Hepatocyte (in vitro differentiated cells): Measurements from ENCODE around the gene CD55. TPM values are rescaled to one million over a fixed set of nuclear protein-coding genes. Genes with fewer than 3 reads are reported as not detected.

Experiments
- DNase-seq: peaks from one replicate; pipeline ENCODE4 v3.0.0-alpha.2; 2016; ENCODE audit warnings: low spot score
- H2AFZ ChIP-seq: fragments of 200-600 bp; sonication (generic); 2 replicates; pipeline ENCODE4 v1.6.0; 2016; ENCODE audit warnings: antibody characterized with exemption, mild to moderate bottlenecking
- H3K27ac ChIP-seq: fragments of 200-600 bp; sonication (generic); 2 replicates; pipeline ENCODE4 v1.5.1; 2016; ENCODE audit warnings: mild to moderate bottlenecking
- H3K27me3 ChIP-seq: fragments of 200-600 bp; sonication (generic); 2 replicates; pipeline ENCODE4 v1.6.1; 2016
- H3K36me3 ChIP-seq: fragments of 200-600 bp; sonication (generic); replicated peaks from 2 replicates; pipeline ENCODE4 v1.5.1; 2016; ENCODE audit warnings: low read depth; ENCODE audit not compliant: insufficient read depth
- H3K4me1 ChIP-seq: fragments of 200-600 bp; sonication (generic); 2 replicates; pipeline ENCODE4 v1.5.1; 2016; ENCODE audit warnings: mild to moderate bottlenecking, moderate library complexity; ENCODE audit not compliant: insufficient read depth
- H3K4me2 ChIP-seq: fragments of 200-600 bp; sonication (generic); 2 replicates; pipeline ENCODE4 v1.6.0; 2016
- H3K4me3 ChIP-seq: fragments of 200-600 bp; sonication (generic); 2 replicates; pipeline ENCODE4 v1.5.1; 2016; ENCODE audit warnings: mild to moderate bottlenecking
- H3K79me2 ChIP-seq: fragments of 200-600 bp; sonication (generic); 2 replicates; pipeline ENCODE4 v1.6.0; 2017; ENCODE audit warnings: mild to moderate bottlenecking
- H3K9me2 ChIP-seq: fragments of 200-600 bp; sonication (generic); replicated peaks from 2 replicates; pipeline ENCODE4 v1.6.0; 2017; ENCODE audit warnings: mild to moderate bottlenecking; ENCODE audit not compliant: insufficient read depth
- H3K9me3 ChIP-seq: fragments of 200-600 bp; sonication (generic); 2 replicates; pipeline ENCODE4 v1.5.1; 2016; ENCODE audit warnings: low read depth, mild to moderate bottlenecking
- H4K20me1 ChIP-seq: fragments of 200-600 bp; sonication (generic); 2 replicates; pipeline ENCODE4 v1.6.0; 2016; ENCODE audit warnings: mild to moderate bottlenecking; ENCODE audit not compliant: insufficient read depth, poor library complexity, severe bottlenecking
- CTCF ChIP-seq: fragments of 200-600 bp; sonication (generic); IDR thresholded peaks from 2 replicates; pipeline ENCODE4 v1.5.1; 2016; ENCODE audit warnings: antibody characterized with exemption, mild to moderate bottlenecking; ENCODE audit not compliant: poor library complexity
- EZH2 ChIP-seq: fragments of 200-600 bp; sonication (generic); IDR thresholded peaks from 2 replicates; pipeline ENCODE4 v1.6.1; 2016; ENCODE audit warnings: antibody characterized with exemption, mild to moderate bottlenecking, borderline replicate concordance
- EZH2phosphoT487 ChIP-seq: fragments of 200-600 bp; sonication (generic); IDR thresholded peaks from one replicate; pipeline ENCODE4 v1.6.1; 2018; ENCODE audit warnings: antibody characterized with exemption, mild to moderate bottlenecking, low read depth, moderate library complexity; ENCODE audit not compliant: unreplicated experiment, severe bottlenecking
- WGBS: methylation state at CpG from one replicate; pipeline ENCODE4 v1.1.6; 2016; ENCODE audit warnings: low lambda C conversion rate; ENCODE audit errors: missing lambda C conversion rate; 5-methylcytosine and 5-hydroxymethylcytosine counted together
- polyA plus RNA-seq: library from polyadenylated mRNA; unstranded; fragments of >200 nt; fragmentation: Nextera tagmentation; extraction: Ambion mirVana; gene quantifications from 2 replicates; pipeline ENCODE4 v1.2.1, GENCODE V29; 2016
- total RNA-seq: library from RNA; depleted of rRNA; stranded (reverse); fragments of >200 nt; gene quantifications from 2 replicates; pipeline ENCODE4 v1.2.3, GENCODE V29; 2014

CD55 gene
- total and polyA plus RNA-seq, 2 experiments from 2014 or later = 41.1 to 57.5 TPM

- Histone ChIP-seq H4K20me1 (no peaks in the 10 kb centered on the region), H3K9me2 (no peaks in the 10 kb centered on the region), H3K27ac (no peak overlapping the region), H3K36me3 (no peaks in the 10 kb centered on the region), H3K4me2 (no peak overlapping the region), H3K27me3 (no peaks in the 10 kb centered on the region), H3K9me3 (no peaks in the 10 kb centered on the region), H3K4me3 (no peak overlapping the region), H3K79me2 (no peaks in the 10 kb centered on the region), H3K4me1 (no peaks in the 10 kb centered on the region), H2AFZ (no peak overlapping the region)
- WGBS = 95% methylated on average over 3 of the region's 3 CpGs
- DNase-seq = no peak
- TF ChIP-seq EZH2 (no peak), EZH2phosphoT487 (no peak), CTCF (no peak)
Observed at GRCh38 chr1:207355513-207356295, 34.2 kb downstream of the CD55 start.

- Histone ChIP-seq H3K4me2 (no peak overlapping the region), H2AFZ (no peak overlapping the region)
- 59% methylated on average over 3 of the region's 3 CpGs for WGBS
Observed at GRCh38 chr1:207361029-207361428, 39.6 kb downstream of the CD55 start.

GRCh38 chr1:207361889-207362288 is 40.4 kb downstream of the CD55 start:
- DNase-seq = no peak
- H3K4me2 ChIP-seq = no peak overlapping the region
- no peaks in the 10 kb centered on the region for H3K36me3 ChIP-seq
- no peak overlapping the region for H3K27ac ChIP-seq
- H3K9me2 ChIP-seq = no peaks in the 10 kb centered on the region
- no peaks in the 10 kb centered on the region for H3K27me3 ChIP-seq
- H3K9me3 ChIP-seq = no peaks in the 10 kb centered on the region
- TF ChIP-seq CTCF = no peak
- TF ChIP-seq EZH2 = no peak
- no peak for TF ChIP-seq EZH2phosphoT487
- no peaks in the 10 kb centered on the region for H3K4me1 ChIP-seq
- no peak overlapping the region for H3K4me3 ChIP-seq
- H4K20me1 ChIP-seq = no peaks in the 10 kb centered on the region
- H3K79me2 ChIP-seq = no peaks in the 10 kb centered on the region
- WGBS = 77% methylated on average over 2 of the region's 2 CpGs
- H2AFZ ChIP-seq = no peak overlapping the region

More at GRCh38 chr1:207361029-207361428, 39.6 kb downstream of the CD55 start:
- Histone ChIP-seq H3K9me3 (no peaks in the 10 kb centered on the region), H3K36me3 (no peaks in the 10 kb centered on the region), H3K79me2 (no peaks in the 10 kb centered on the region), H3K4me3 (no peak overlapping the region), H3K4me1 (no peaks in the 10 kb centered on the region), H4K20me1 (no peaks in the 10 kb centered on the region), H3K27me3 (no peaks in the 10 kb centered on the region), H3K27ac (no peak overlapping the region), H3K9me2 (no peaks in the 10 kb centered on the region)
- no peak for DNase-seq
- TF ChIP-seq EZH2phosphoT487 (no peak), EZH2 (no peak), CTCF (no peak)
